Panc1 (cell line): ENCODE data around the gene SLC22A16. TPM values are rescaled to one million over a fixed set of nuclear protein-coding genes. Genes with fewer than 3 reads are reported as not detected.

Source experiments
- ATAC-seq: fragments of 200-7000 bp; cut with Tn5 transposase; 2 replicates; pipeline ENCODE4 v1.9.1; 2020; ENCODE audit warnings: mild to moderate bottlenecking, moderate library complexity
- BruUV-seq: library from RNA; stranded (reverse); fragments of 400-500 nt; replicated peaks from 2 replicates; lab custom pipeline; 2021; lab: Mats Ljungman, UMichigan
- CTCF ChIA-PET: fragments of 300-600 bp; sonication (Branson Sonifier 250); formaldehyde crosslinking; loops from one replicate; lab custom pipeline; 2022; ENCODE audit warnings: antibody characterized with exemption; lab: Charles Lee
- POLR2A ChIA-PET: fragments of 300-600 bp; sonication (Branson Sonifier 250); formaldehyde crosslinking; loops from one replicate; lab custom pipeline; 2022; ENCODE audit warnings: antibody characterized with exemption; lab: Charles Lee
- DNase-seq: peaks from one replicate; pipeline ENCODE4 v3.0.0-alpha.2; 2010; ENCODE audit warnings: low read depth, low spot score
- H3K27ac ChIP-seq: 2 replicates; pipeline ENCODE4 v1.5.1; 2011; ENCODE audit warnings: mild to moderate bottlenecking, low read length, inconsistent platforms
- H3K27me3 ChIP-seq: fragments of 200-500 bp; sonication (Bioruptor generic); 2 replicates; pipeline ENCODE4 v1.6.0; 2014; ENCODE audit warnings: low read length, inconsistent platforms; ENCODE audit not compliant: control insufficient read depth, insufficient read depth
- H3K36me3 ChIP-seq: fragments of 200-500 bp; sonication (Bioruptor generic); 2 replicates; pipeline ENCODE4 v1.5.1; 2014; ENCODE audit warnings: inconsistent platforms, mild to moderate bottlenecking, low read length, moderate library complexity; ENCODE audit not compliant: control insufficient read depth, insufficient read depth
- H3K4me1 ChIP-seq: 2 replicates; pipeline ENCODE4 v1.5.1; 2011; ENCODE audit warnings: inconsistent platforms, mild to moderate bottlenecking, low read length, moderate library complexity; ENCODE audit not compliant: control insufficient read depth, insufficient read depth
- H3K4me3 ChIP-seq, 2 experiments: 2 replicates each; pipeline ENCODE4 v1.5.1; 2011 to 2012; ENCODE audit warnings: low read depth in 2 of 2, low read length in 2 of 2, mild to moderate bottlenecking in 2 of 2, inconsistent platforms in 1 of 2, moderate library complexity in 1 of 2
- H3K9me3 ChIP-seq: fragments of 200-500 bp; sonication (Bioruptor generic); 2 replicates; pipeline ENCODE4 v1.5.1; 2014; ENCODE audit warnings: low read depth, mild to moderate bottlenecking, inconsistent platforms, low read length, moderate library complexity; ENCODE audit not compliant: control insufficient read depth, insufficient read depth
- CTCF ChIP-seq: fragments of 450-650 bp; IDR thresholded peaks from 2 replicates; pipeline ENCODE4 v1.5.1; 2017; ENCODE audit warnings: mild to moderate bottlenecking
- POLR2AphosphoS5 ChIP-seq: IDR thresholded peaks from 2 replicates; pipeline ENCODE4 v1.6.1; 2012; ENCODE audit warnings: mild to moderate bottlenecking, low read depth, low read length, moderate library complexity
- REST ChIP-seq, 2 experiments: IDR thresholded peaks; 2 replicates each; pipeline ENCODE4 v1.6.1; 2011 to 2012; ENCODE audit warnings: low read depth in 2 of 2, control low read depth in 1 of 2, low read length in 1 of 2, mild to moderate bottlenecking in 1 of 2, moderate library complexity in 1 of 2; ENCODE audit not compliant: insufficient read depth in 1 of 2
- SIN3A ChIP-seq: IDR thresholded peaks from 2 replicates; pipeline ENCODE4 v1.6.1; 2012; ENCODE audit warnings: low read depth, mild to moderate bottlenecking, low read length, moderate library complexity, borderline replicate concordance; ENCODE audit not compliant: insufficient read depth
- TCF7L2 ChIP-seq: IDR thresholded peaks from 2 replicates; pipeline ENCODE4 v1.6.1; 2011; ENCODE audit warnings: mild to moderate bottlenecking, low read depth, low read length, inconsistent platforms
- in situ Hi-C: cut with HindIII; loops from 2 replicates; pipeline ENCODE4 v1.10.0; 2016; ENCODE audit warnings: low sequenced_read_pairs, low pct_unique_long_range_greater_than_20kb
- intact Hi-C: fragments of 100-400 bp; cut with micrococcal nuclease; formaldehyde crosslinking; loops from one replicate; pipeline ENCODE4 v1.10.0; 2022; ENCODE audit not compliant: unreplicated experiment
- total RNA-seq: library from RNA; stranded (reverse); gene quantifications from one replicate; pipeline ENCODE4 v1.2.1, GENCODE V29; 2021; ENCODE audit not compliant: unreplicated experiment

Gene SLC22A16
- total RNA-seq, 1 experiment from 2014 or later = not detected

GRCh38 chr6:110408901-110409300, 67.5 kb downstream of the SLC22A16 start:
- Histone ChIP-seq H3K9me3 (no peaks in the 10 kb centered on the region), H3K36me3 (no peaks in the 10 kb centered on the region), H3K4me1 (no peaks in the 10 kb centered on the region), H3K27me3 (peaks cover 21% of the 10 kb centered on the region), H3K4me3 (no peak overlapping the region), H3K27ac (no peak overlapping the region)
- no TSS peak for BruUV-seq
- TF ChIP-seq POLR2AphosphoS5 (no peak), TCF7L2 (no peak), SIN3A (no peak), REST (IDR thresholded peaks at IDR 0.05; ENCODE audit: insufficient read depth in 1 of 2, low read depth in 2 of 2, low read length in 1 of 2) (no peak), CTCF (no peak)
- intact Hi-C loops = no loop called here
- ChIA-PET CTCF (no interaction called here), POLR2A (no interaction called here)
- ATAC-seq (0 out of 2 replicates have a peak, but pooled peaks have one; percentile 46), DNase-seq (no peak)
- in situ Hi-C loops = no loop called here

GRCh38 chr6:110404607-110405006, 71.8 kb downstream of the SLC22A16 start:
- H3K36me3 ChIP-seq = no peaks in the 10 kb centered on the region
- POLR2A ChIA-PET = no interaction called here
- no peaks in the 10 kb centered on the region for H3K9me3 ChIP-seq
- peaks cover 23% of the 10 kb centered on the region; the same call in 1 of the 2 replicates for H3K27me3 ChIP-seq
- intact Hi-C loops (no loop called here), in situ Hi-C loops (no loop called here)
- BruUV-seq = no TSS peak
- DNase-seq (no peak), ATAC-seq (no peak)
- no peak overlapping the region for H3K27ac ChIP-seq
- H3K4me1 ChIP-seq = no peaks in the 10 kb centered on the region; the same call in 1 of the 2 replicates
- TF ChIP-seq POLR2AphosphoS5 = no peak
- no peak for TF ChIP-seq TCF7L2
- no peak for TF ChIP-seq SIN3A
- no peak for TF ChIP-seq REST (IDR thresholded peaks at IDR 0.05; ENCODE audit: insufficient read depth in 1 of 2, low read depth in 2 of 2, low read length in 1 of 2)
- TF ChIP-seq CTCF = no peak
- CTCF ChIA-PET = no interaction called here
- H3K4me3 ChIP-seq = no peak overlapping the region
